K562 (cell line): ENCODE data around the gene SLC35E1. TPM values are rescaled to one million over a fixed set of nuclear protein-coding genes. Genes with fewer than 3 reads are reported as not detected.

Experiments
- BHLHE40 ChIP-seq: IDR thresholded peaks from 2 replicates; pipeline ENCODE4 v1.6.1; 2011; ENCODE audit warnings: low read length, improper control_type of control experiment
- HNRNPL ChIP-seq: fragments of 200-400 bp; formaldehyde crosslinking; IDR thresholded peaks from 2 replicates; pipeline ENCODE4 v1.6.1; 2017; ENCODE audit warnings: low read depth, mild to moderate bottlenecking, low read length
- IRF2 ChIP-seq: sonication (generic); formaldehyde crosslinking; IDR thresholded peaks from 2 replicates; pipeline ENCODE4 v1.8.1; 2022; ENCODE audit warnings: mild to moderate bottlenecking, missing genetic modification reagents
- KAT7 ChIP-seq: sonication (generic); formaldehyde crosslinking; IDR thresholded peaks from 2 replicates; pipeline ENCODE4 v1.8.0; 2022; ENCODE audit warnings: missing genetic modification reagents, mild to moderate bottlenecking, borderline replicate concordance
- L3MBTL2 ChIP-seq: fragments of 450-650 bp; IDR thresholded peaks from 2 replicates; pipeline ENCODE4 v1.6.1; 2016; ENCODE audit warnings: mild to moderate bottlenecking, moderate library complexity
- PURB ChIP-seq: sonication (generic); formaldehyde crosslinking; IDR thresholded peaks from 2 replicates; pipeline ENCODE4 v1.9.0; 2021; ENCODE audit warnings: low read depth, mild to moderate bottlenecking, missing genetic modification reagents
- PYGO2 ChIP-seq: fragments of 450-650 bp; IDR thresholded peaks from 2 replicates; pipeline ENCODE4 v1.6.1; 2016; ENCODE audit warnings: mild to moderate bottlenecking, missing genetic modification characterization, moderate library complexity, missing compliant biosample characterization
- SREBF1 ChIP-seq: fragments of 150-350 bp; IDR thresholded peaks from 2 replicates; pipeline ENCODE4 v1.6.1; 2014; ENCODE audit warnings: antibody characterized with exemption, low read depth, low read length, borderline replicate concordance
- STAT5B ChIP-seq: fragments of 250-450 bp; sonication (Bioruptor Pico); IDR thresholded peaks from 2 replicates; pipeline ENCODE4 v1.8.0; 2021; ENCODE audit warnings: mild to moderate bottlenecking, inconsistent platforms
- ZFP36 ChIP-seq: fragments of 150-350 bp; IDR thresholded peaks from 2 replicates; pipeline ENCODE4 v1.6.1; 2018; ENCODE audit warnings: low read length, low read depth; ENCODE audit not compliant: partially characterized antibody
- ZNF695 ChIP-seq: fragments of 450-650 bp; formaldehyde crosslinking; IDR thresholded peaks from 2 replicates; pipeline ENCODE4 v1.4.0; 2020; ENCODE audit warnings: mild to moderate bottlenecking, moderate library complexity
- polyA plus RNA-seq, 8 experiments: library from polyadenylated mRNA; depleted of rRNA in 4 of 8; stranded (reverse) in 5 of 8; unstranded in 3 of 8; fragments of >200 nt; fragmentation: Nextera tagmentation in 2 of 8; fragmentation: Illumina TruSeq in 1 of 8; extraction: Ambion mirVana in 2 of 8; extraction: Trizol in 1 of 8; gene quantifications; 2 replicates each; pipeline versions ENCODE4 v1.2.1 to v1.2.3, GENCODE V29; 2011 to 2014; ENCODE audit warnings: inconsistent platforms in 1 of 8, missing spikeins in 1 of 8
- total RNA-seq, 7 experiments: library from RNA; depleted of rRNA in 6 of 7; stranded (reverse); fragments of >200 nt in 6 of 7; fragmentation: Illumina TruSeq in 2 of 7; extraction: Trizol in 2 of 7; gene quantifications; 2 replicates each; pipeline versions ENCODE4 v1.2.1 to v1.2.3, GENCODE V29; 2011 to 2021; ENCODE audit warnings: low replicate concordance in 1 of 7
- TF ChIP-seq, protein P1 (sequence below): fragments of 250-450 bp; sonication (Bioruptor Pico); IDR thresholded peaks from 2 replicates; pipeline ENCODE4 v1.8.0; 2022; ENCODE audit warnings: moderate library complexity, mild to moderate bottlenecking, inconsistent platforms
- TF ChIP-seq, protein P2 (sequence below): fragments of 450-650 bp; conservative IDR thresholded peaks from 2 replicates; pipeline ENCODE4 v1.6.1; 2016; ENCODE audit warnings: missing genetic modification characterization, low read depth, mild to moderate bottlenecking, missing compliant biosample characterization, moderate library complexity
- TF ChIP-seq, protein P3 (sequence below): fragments of 200-400 bp; formaldehyde crosslinking; IDR thresholded peaks from 2 replicates; pipeline ENCODE4 v1.6.1; 2017; ENCODE audit warnings: mild to moderate bottlenecking, low read depth, low read length, moderate library complexity
- TF ChIP-seq, protein P4 (sequence below): fragments of 250-450 bp; sonication (Bioruptor Pico); IDR thresholded peaks from 2 replicates; pipeline ENCODE4 v1.4.0; 2020; ENCODE audit warnings: mild to moderate bottlenecking, moderate library complexity, borderline replicate concordance
- TF ChIP-seq, protein P5 (sequence below): fragments of 450-650 bp; IDR thresholded peaks from 2 replicates; pipeline ENCODE4 v1.6.1; 2017; ENCODE audit warnings: antibody characterized with exemption
- TF ChIP-seq, protein P6 (sequence below): fragments of 250-450 bp; sonication (Bioruptor Pico); IDR thresholded peaks from 2 replicates; pipeline ENCODE4 v1.5.1; 2021; ENCODE audit warnings: mild to moderate bottlenecking

SLC35E1 gene
- total and polyA plus RNA-seq, 9 of the 15 experiments (the other 6 are each of a cell fraction or from before 2014, with no cell fraction given), result 15.0 to 40.1 (median 25.7) TPM

DNA sequence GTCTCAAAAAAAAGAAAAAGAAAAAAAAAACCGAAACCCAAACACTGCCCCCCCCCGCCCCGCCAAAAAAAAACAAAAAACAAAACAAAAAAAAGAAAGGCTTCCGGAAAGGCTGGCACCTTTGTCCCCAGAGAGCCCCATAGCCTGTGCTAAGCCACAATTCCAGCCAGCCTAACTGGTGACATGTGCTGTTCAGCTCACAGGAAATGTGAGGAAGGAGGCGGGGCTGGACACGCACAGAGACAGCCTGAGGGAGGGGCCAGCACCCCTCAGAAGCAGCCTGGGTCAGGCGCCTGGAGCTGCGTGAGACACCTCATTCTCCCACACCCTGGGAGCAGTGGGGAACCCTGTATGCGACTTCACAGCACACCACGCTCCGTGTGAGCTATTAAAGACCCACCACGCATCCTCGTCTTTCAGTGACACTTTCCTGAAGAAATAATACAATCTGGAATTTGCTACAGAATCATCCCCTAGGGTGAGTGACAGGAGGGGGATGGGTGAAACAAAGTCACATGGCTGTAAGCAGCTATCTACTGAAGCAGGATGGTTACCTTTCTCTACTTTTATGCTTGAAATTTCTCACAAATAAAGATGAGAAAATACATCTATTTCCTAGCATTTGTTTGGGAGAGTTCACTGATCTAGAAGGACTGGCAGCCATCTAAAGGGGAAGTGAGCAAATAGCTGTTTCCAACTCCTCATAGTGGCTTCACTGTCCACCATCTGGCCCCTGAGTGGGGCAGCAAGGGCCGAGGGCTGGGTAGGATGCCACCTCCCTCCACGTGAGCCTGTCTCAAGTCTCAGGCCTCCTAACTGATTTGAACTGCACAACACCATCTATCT is 12.3 kb upstream of the SLC35E1 start (continued):
- TF ChIP-seq ZNF695 (no peak), IRF2 (no peak), STAT5B (CRISPR knock-in tag) (no peak), PURB (CRISPR knock-in tag) (no peak), ZFP36 (peak; percentile 22), SREBF1 (no peak), PYGO2 (tag) (no peak), KAT7 (CRISPR knock-in tag) (no peak), BHLHE40 (peak; percentile 67), L3MBTL2 (peak; percentile 46), HNRNPL (no peak)
- TF ChIP-seq, protein P1, sequence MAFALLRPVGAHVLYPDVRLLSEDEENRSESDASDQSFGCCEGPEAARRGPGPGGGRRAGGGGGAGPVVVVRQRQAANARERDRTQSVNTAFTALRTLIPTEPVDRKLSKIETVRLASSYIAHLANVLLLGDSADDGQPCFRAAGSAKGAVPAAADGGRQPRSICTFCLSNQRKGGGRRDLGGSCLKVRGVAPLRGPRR, result no peak
- TF ChIP-seq, protein P2, sequence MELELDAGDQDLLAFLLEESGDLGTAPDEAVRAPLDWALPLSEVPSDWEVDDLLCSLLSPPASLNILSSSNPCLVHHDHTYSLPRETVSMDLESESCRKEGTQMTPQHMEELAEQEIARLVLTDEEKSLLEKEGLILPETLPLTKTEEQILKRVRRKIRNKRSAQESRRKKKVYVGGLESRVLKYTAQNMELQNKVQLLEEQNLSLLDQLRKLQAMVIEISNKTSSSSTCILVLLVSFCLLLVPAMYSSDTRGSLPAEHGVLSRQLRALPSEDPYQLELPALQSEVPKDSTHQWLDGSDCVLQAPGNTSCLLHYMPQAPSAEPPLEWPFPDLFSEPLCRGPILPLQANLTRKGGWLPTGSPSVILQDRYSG (tag), result no peak
- TF ChIP-seq, protein P3, sequence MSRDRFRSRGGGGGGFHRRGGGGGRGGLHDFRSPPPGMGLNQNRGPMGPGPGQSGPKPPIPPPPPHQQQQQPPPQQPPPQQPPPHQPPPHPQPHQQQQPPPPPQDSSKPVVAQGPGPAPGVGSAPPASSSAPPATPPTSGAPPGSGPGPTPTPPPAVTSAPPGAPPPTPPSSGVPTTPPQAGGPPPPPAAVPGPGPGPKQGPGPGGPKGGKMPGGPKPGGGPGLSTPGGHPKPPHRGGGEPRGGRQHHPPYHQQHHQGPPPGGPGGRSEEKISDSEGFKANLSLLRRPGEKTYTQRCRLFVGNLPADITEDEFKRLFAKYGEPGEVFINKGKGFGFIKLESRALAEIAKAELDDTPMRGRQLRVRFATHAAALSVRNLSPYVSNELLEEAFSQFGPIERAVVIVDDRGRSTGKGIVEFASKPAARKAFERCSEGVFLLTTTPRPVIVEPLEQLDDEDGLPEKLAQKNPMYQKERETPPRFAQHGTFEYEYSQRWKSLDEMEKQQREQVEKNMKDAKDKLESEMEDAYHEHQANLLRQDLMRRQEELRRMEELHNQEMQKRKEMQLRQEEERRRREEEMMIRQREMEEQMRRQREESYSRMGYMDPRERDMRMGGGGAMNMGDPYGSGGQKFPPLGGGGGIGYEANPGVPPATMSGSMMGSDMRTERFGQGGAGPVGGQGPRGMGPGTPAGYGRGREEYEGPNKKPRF, result no peak
- TF ChIP-seq, protein P4, sequence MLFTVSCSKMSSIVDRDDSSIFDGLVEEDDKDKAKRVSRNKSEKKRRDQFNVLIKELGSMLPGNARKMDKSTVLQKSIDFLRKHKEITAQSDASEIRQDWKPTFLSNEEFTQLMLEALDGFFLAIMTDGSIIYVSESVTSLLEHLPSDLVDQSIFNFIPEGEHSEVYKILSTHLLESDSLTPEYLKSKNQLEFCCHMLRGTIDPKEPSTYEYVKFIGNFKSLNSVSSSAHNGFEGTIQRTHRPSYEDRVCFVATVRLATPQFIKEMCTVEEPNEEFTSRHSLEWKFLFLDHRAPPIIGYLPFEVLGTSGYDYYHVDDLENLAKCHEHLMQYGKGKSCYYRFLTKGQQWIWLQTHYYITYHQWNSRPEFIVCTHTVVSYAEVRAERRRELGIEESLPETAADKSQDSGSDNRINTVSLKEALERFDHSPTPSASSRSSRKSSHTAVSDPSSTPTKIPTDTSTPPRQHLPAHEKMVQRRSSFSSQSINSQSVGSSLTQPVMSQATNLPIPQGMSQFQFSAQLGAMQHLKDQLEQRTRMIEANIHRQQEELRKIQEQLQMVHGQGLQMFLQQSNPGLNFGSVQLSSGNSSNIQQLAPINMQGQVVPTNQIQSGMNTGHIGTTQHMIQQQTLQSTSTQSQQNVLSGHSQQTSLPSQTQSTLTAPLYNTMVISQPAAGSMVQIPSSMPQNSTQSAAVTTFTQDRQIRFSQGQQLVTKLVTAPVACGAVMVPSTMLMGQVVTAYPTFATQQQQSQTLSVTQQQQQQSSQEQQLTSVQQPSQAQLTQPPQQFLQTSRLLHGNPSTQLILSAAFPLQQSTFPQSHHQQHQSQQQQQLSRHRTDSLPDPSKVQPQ (CRISPR knock-in tag), result no peak
- TF ChIP-seq, protein P5, sequence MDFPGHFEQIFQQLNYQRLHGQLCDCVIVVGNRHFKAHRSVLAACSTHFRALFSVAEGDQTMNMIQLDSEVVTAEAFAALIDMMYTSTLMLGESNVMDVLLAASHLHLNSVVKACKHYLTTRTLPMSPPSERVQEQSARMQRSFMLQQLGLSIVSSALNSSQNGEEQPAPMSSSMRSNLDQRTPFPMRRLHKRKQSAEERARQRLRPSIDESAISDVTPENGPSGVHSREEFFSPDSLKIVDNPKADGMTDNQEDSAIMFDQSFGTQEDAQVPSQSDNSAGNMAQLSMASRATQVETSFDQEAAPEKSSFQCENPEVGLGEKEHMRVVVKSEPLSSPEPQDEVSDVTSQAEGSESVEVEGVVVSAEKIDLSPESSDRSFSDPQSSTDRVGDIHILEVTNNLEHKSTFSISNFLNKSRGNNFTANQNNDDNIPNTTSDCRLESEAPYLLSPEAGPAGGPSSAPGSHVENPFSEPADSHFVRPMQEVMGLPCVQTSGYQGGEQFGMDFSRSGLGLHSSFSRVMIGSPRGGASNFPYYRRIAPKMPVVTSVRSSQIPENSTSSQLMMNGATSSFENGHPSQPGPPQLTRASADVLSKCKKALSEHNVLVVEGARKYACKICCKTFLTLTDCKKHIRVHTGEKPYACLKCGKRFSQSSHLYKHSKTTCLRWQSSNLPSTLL, result no peak
- TF ChIP-seq, protein P6, sequence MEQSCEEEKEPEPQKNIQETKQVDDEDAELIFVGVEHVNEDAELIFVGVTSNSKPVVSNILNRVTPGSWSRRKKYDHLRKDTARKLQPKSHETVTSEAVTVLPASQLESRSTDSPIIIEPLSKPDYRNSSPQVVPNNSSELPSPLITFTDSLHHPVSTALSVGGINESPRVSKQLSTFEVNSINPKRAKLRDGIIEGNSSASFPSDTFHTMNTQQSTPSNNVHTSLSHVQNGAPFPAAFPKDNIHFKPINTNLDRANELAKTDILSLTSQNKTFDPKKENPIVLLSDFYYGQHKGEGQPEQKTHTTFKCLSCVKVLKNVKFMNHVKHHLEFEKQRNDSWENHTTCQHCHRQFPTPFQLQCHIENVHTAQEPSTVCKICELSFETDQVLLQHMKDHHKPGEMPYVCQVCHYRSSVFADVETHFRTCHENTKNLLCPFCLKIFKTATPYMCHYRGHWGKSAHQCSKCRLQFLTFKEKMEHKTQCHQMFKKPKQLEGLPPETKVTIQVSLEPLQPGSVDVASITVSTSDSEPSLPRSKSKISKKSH (CRISPR knock-in tag), result no peak
